HUES48 (cell line): ENCODE data around the gene LYPD5.
A peak's percentile ranks its signal among the peaks of the same experiment; 100 is the strongest.
"Not testable (repeated sequence)": the region's sequence is repeated elsewhere in the genome, so short reads cannot be mapped to it uniquely, and the experiment has no call there.

Source experiments
- H3K27ac ChIP-seq: one replicate; pipeline ENCODE4 v1.7.0; 2013; ENCODE audit warnings: low read depth, low read length, inconsistent platforms
- H3K27me3 ChIP-seq: 2 replicates; pipeline ENCODE4 v1.6.1; 2013; ENCODE audit warnings: mild to moderate bottlenecking, low read length; ENCODE audit not compliant: control insufficient read depth, insufficient read depth
- H3K36me3 ChIP-seq: 2 replicates; pipeline ENCODE4 v1.6.1; 2013; ENCODE audit warnings: low read length; ENCODE audit not compliant: control insufficient read depth, insufficient read depth
- H3K4me1 ChIP-seq: 2 replicates; pipeline ENCODE4 v1.6.1; 2013; ENCODE audit warnings: mild to moderate bottlenecking, low read length; ENCODE audit not compliant: control insufficient read depth, insufficient read depth
- H3K4me3 ChIP-seq: 2 replicates; pipeline ENCODE4 v1.5.1; 2013; ENCODE audit warnings: mild to moderate bottlenecking, low read depth, low read length
- H3K9ac ChIP-seq: 2 replicates; pipeline ENCODE4 v1.6.1; 2013; ENCODE audit warnings: mild to moderate bottlenecking, low read depth, low read length, moderate library complexity
- H3K9me3 ChIP-seq: 2 replicates; pipeline ENCODE4 v1.6.1; 2013; ENCODE audit warnings: low read length; ENCODE audit not compliant: control insufficient read depth, insufficient read depth

The LYPD5 gene

GRCh38 chr19:43806401-43806800 lies 4.2 kb upstream of the LYPD5 start:
- not testable (repeated sequence) for H3K36me3 ChIP-seq, H3K27me3 ChIP-seq, H3K9me3 ChIP-seq, H3K4me3 ChIP-seq, H3K4me1 ChIP-seq, H3K27ac ChIP-seq, H3K9ac ChIP-seq

- Histone ChIP-seq H3K27ac (no peak overlapping the region), H3K36me3 (no peaks in the 10 kb centered on the region), H3K4me3 (no peak overlapping the region), H3K27me3 (peaks cover 10% of the 10 kb centered on the region), H3K4me1 (no peaks in the 10 kb centered on the region), H3K9me3 (no peaks in the 10 kb centered on the region), H3K9ac (no peak overlapping the region)
Observed at GRCh38 chr19:43804432-43804831, 2.2 kb upstream of the LYPD5 start.

DNA sequence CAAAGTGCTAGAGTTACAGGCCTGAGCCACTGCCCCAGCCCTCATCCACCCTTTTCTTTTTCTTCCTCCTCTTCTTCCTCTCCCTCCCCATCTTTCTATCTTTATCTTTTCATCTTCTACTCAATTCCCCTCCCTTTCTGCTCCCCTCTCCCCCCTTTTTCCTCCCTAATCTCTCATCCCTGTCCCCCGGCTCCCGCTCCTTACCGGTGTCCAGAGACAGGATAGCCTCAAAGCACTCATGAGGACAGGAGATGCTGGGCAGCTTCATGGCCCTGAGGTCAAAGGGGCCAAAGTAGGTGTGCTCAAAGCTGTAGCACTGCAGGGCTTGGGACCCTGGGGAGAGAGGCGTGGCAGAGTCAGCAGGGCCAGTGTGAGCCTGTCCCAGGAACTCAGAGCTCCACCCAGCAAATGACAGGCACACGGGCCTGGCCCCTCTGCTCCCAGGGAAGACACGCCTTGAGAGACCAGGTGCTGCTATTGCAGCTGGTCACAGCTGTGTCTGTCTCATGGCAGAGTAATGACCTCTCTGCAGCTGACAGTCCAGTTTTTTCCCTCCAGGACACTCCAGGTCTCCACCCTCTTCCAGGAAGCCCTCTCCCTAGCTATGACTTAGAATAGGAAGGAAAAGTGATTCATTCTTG lies 2.6 kb downstream of the LYPD5 start:
- Histone ChIP-seq H3K27ac (no peak overlapping the region), H3K27me3 (peaks cover 56% of the 10 kb centered on the region), H3K4me1 (no peaks in the 10 kb centered on the region; the same call in 1 of the 2 replicates), H3K4me3 (peak overlapping the region; percentile 86; the same call in 1 of the 2 replicates), H3K9ac (no peak overlapping the region), H3K36me3 (no peaks in the 10 kb centered on the region), H3K9me3 (no peaks in the 10 kb centered on the region)

- H3K9me3 ChIP-seq: no peaks in the 10 kb centered on the region
- 0 out of 2 replicates have a peak overlapping the region, but pooled peaks have one; percentile 15 for H3K9ac ChIP-seq
- H3K27ac ChIP-seq: no peak overlapping the region
- H3K36me3 ChIP-seq: no peaks in the 10 kb centered on the region
- H3K27me3 ChIP-seq: peaks cover 57% of the 10 kb centered on the region
- H3K4me1 ChIP-seq: no peaks in the 10 kb centered on the region; the same call in 1 of the 2 replicates
- H3K4me3 ChIP-seq: peak overlapping the region; percentile 86
Observed at GRCh38 chr19:43798546-43799409, 3.5 kb downstream of the LYPD5 start.

DNA sequence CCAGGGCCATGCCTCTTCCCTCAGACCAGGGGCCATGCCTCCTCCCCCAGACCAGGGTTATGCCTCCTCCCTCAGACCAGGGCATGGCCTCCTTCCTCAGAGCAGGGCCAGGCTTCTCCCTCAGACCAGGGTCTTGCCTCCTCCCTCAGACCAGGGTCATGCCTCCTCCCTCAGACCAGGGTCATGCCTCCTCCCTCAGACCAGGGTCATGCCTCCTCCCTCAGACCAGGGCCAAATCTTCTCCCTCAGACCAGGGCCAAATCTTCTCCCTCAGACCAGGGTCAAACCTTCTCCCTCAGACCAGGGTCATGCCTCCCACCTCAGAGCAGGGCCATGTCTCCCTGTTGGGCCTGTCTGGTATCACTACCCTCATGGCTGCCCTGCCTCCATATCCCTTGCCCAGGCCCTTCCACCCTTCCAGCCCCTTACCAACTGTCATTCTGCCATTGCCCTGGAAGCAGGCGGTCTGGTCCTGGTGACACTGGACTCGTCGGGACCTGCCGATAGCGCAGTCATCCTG lies 4.2 kb downstream of the LYPD5 start:
- Histone ChIP-seq H3K36me3 (no peaks in the 10 kb centered on the region), H3K4me1 (no peaks in the 10 kb centered on the region; the same call in 1 of the 2 replicates), H3K27ac (no peak overlapping the region), H3K9ac (no peak overlapping the region), H3K9me3 (no peaks in the 10 kb centered on the region), H3K27me3 (peaks cover 57% of the 10 kb centered on the region), H3K4me3 (peak overlapping the region; percentile 86)

DNA sequence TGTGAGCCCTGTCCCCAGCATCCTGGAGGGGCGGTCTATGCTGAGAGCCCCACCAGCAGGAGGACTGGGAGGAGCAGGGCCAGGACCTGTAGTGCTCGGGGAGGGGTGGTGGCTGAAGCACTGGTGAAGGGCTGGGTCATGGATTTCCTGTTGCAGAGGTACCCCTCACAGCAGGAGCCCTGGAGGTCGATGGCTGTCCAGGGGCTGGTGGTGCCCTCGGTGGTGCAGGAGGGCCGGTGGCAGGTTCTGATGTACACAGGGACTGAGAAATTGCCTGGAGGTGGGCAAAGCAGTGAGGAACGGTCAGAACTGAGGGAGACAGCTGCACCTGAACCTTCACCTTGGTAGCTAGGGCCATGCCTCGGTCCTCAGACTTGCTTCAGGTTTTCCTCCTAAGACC lies 4.7 kb downstream of the LYPD5 start:
- no peaks in the 10 kb centered on the region for H3K36me3 ChIP-seq
- peaks cover 57% of the 10 kb centered on the region for H3K27me3 ChIP-seq
- no peaks in the 10 kb centered on the region for H3K9me3 ChIP-seq
- H3K9ac ChIP-seq: no peak overlapping the region
- no peaks in the 10 kb centered on the region; the same call in 1 of the 2 replicates for H3K4me1 ChIP-seq
- H3K4me3 ChIP-seq: no peak overlapping the region
- H3K27ac ChIP-seq: no peak overlapping the region

DNA sequence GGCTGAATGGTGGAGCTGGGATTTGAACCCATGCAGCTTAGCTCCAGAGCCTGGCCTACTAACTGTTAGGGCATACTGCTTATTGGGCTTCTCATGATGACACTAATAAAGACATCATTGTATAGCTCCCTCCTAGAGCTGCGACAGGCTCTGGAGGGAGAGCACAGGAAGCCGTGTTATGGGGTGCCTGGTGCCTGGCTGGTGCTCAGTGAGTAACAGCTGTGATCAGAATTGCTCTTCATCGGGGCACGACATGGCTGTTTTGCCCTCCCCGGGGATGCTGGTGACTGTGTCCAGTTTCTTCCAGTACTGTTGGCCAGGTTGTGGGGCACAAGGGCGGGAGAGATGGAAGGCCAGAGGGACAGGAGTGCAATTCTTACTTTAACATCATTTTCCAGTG lies 5.1 kb downstream of the LYPD5 start:
- H3K27ac ChIP-seq: no peak overlapping the region
- peaks cover 57% of the 10 kb centered on the region for H3K27me3 ChIP-seq
- H3K36me3 ChIP-seq: no peaks in the 10 kb centered on the region
- H3K4me1 ChIP-seq: no peaks in the 10 kb centered on the region; the same call in 1 of the 2 replicates
- no peak overlapping the region for H3K9ac ChIP-seq
- H3K9me3 ChIP-seq: no peaks in the 10 kb centered on the region
- H3K4me3 ChIP-seq: no peak overlapping the region

DNA sequence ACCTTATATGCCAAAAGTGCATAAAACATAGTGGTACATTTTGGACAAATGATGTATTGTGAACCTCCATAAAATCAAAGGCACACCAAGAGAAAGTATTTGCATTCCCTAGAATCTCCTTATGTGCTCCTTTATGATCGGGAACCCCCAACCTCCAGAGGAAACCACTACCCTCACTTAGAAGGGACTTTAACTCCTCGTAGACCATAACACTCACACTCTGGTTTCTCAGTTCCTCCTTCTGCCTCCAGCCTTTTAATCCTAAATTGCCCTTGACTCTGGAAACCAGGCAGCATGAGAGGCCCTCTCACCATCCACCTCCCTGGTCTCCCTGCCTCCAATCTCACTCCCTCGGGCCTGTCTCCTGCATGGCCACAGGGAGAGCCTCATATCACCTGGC lies 11.7 kb downstream of the LYPD5 start:
- peaks cover 8% of the 10 kb centered on the region for H3K27me3 ChIP-seq
- no peak overlapping the region for H3K27ac ChIP-seq
- no peak overlapping the region for H3K4me3 ChIP-seq
- no peak overlapping the region for H3K9ac ChIP-seq
- H3K36me3 ChIP-seq: no peaks in the 10 kb centered on the region
- no peaks in the 10 kb centered on the region for H3K9me3 ChIP-seq
- no peaks in the 10 kb centered on the region for H3K4me1 ChIP-seq

DNA sequence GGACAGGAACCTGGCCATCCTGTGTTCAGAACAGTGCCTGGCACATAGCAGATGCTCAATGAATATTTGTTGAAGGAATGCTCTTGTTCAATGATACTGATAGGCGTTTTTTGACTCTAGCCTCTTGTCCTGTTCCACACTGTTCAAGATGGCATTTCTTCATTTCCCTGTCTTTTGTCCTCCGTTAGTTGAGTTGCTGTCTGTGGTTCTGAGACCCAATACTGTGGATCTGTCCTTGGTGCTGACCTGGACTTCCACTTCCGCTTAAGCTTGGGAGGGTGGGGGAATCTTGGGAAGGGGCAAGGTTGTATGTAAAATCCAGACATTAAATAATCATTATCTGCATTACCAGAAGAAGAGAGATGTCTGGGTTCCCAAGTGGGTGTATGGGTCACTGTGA lies 13.2 kb downstream of the LYPD5 start:
- H3K4me1 ChIP-seq: no peaks in the 10 kb centered on the region
- H3K4me3 ChIP-seq: no peak overlapping the region
- no peaks in the 10 kb centered on the region for H3K9me3 ChIP-seq
- no peak overlapping the region for H3K9ac ChIP-seq
- no peaks in the 10 kb centered on the region for H3K36me3 ChIP-seq
- no peak overlapping the region for H3K27ac ChIP-seq
- H3K27me3 ChIP-seq: no peaks in the 10 kb centered on the region; the same call in 1 of the 2 replicates

DNA sequence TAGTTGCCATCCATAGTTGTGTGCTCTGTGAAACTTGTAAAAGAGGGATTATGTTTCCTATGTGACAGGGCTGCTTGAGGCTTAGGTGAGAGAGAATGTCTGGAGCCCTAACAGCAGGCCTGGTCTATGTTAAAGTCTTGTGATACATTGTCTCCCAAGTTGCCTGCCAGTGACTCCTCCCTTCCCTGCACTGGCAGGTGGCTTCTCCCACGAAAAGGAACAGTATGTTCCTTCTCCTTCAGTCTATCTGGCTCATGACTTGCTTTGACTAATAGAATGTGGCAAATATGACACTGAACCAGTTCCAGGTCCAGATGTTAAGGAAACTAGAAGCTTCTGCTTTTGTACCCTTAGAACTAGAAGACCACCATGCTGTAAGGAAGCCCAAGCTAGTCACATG lies 15.6 kb downstream of the LYPD5 start:
- Histone ChIP-seq H3K4me1 (no peaks in the 10 kb centered on the region), H3K27ac (no peak overlapping the region), H3K9ac (no peak overlapping the region), H3K4me3 (no peak overlapping the region), H3K36me3 (no peaks in the 10 kb centered on the region), H3K27me3 (no peaks in the 10 kb centered on the region), H3K9me3 (no peaks in the 10 kb centered on the region)
